IgD-negative memory B cell (primary cell): ENCODE data around the gene VMAC. TPM values are rescaled to one million over a fixed set of nuclear protein-coding genes. Genes with fewer than 3 reads are reported as not detected.

ENCODE experiments used
- H3K27ac Mint-ChIP-seq, 3 donors: one replicate each; pipeline ENCODE4 v1.8.0; 2020 to 2022; ENCODE audit warnings: mild to moderate bottlenecking in 3 of 3, mixed read lengths in 3 of 3, moderate library complexity in 1 of 3
- H3K27me3 Mint-ChIP-seq: one replicate; pipeline ENCODE4 v1.8.0; 2021; ENCODE audit warnings: mixed read lengths
- H3K36me3 Mint-ChIP-seq: one replicate; pipeline ENCODE4 v1.8.0; 2020; ENCODE audit warnings: mild to moderate bottlenecking, mixed read lengths
- H3K4me1 Mint-ChIP-seq, 3 donors: one replicate each; pipeline ENCODE4 v1.8.0; 2020 to 2022; ENCODE audit warnings: mixed read lengths in 3 of 3, mild to moderate bottlenecking in 1 of 3
- H3K4me3 Mint-ChIP-seq, 4 donors: one replicate each; pipeline ENCODE4 v1.8.0; 2020 to 2022; ENCODE audit warnings: mild to moderate bottlenecking in 4 of 4, mixed read lengths in 4 of 4, moderate library complexity in 3 of 4
- H3K9me3 Mint-ChIP-seq, 3 donors: one replicate each; pipeline ENCODE4 v1.8.0; 2020 to 2021; ENCODE audit warnings: mixed read lengths in 3 of 3, mild to moderate bottlenecking in 1 of 3
- polyA plus RNA-seq: library from polyadenylated mRNA; unstranded; fragments of 300-500 nt; fragmentation: Illumina TruSeq; gene quantifications from one replicate; pipeline ENCODE4 v1.2.3, GENCODE V29; 2021

Gene VMAC
- polyA plus RNA-seq, 1 donor from 2014 or later, result 4.2 TPM

DNA sequence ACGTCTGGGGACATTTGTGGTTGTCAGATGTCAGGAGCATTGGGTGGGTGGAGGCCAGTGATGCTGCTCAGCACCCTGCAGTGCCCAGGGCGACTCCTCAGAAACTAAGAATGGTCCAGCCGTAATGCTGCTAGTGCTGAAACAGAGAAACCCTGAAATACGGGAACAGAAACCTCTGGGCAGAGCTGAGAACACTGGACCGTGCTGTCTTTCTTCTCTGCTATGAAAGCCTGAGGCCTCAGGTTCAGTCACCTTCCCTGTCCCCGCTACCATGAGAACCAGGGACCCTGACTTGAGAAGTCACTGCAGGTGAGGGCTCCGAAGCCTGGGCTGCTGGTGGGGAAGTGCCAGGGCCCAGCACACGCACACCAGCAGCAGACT is 22.8 kb downstream of the VMAC start:
- Mint-ChIP-seq H3K4me1 (peaks cover 0 to 10% (median 9%) of the 10 kb centered on the region in 3 donors), H3K9me3 (no peaks in the 10 kb centered on the region), H3K4me3 (no peak overlapping the region), H3K36me3 (peaks cover 3% of the 10 kb centered on the region), H3K27ac (peak overlapping the region in 1 of 3 donors; percentile 39), H3K27me3 (no peaks in the 10 kb centered on the region)

DNA sequence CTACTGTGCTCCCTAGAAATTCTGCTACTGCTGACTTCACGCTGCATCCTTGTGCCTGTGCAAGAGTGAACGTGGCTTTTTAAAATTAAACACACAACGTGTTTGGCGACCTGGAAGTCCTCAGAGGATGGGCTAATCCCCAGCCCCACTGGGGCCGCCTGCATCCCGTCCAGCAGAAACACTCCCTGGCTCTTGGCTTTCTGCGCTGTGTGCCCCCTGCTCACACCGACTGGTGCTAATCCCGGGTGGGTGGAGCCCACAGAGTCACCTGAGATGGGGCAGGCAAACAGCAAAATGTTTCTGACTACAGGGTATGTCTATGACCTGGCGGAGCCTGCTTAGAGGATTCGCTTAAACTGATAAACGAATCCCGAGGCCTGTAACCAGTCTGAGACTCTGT is 24.5 kb downstream of the VMAC start:
- H3K4me1 Mint-ChIP-seq, result peaks cover 0 to 9% (median 9%) of the 10 kb centered on the region in 3 donors
- H3K27ac Mint-ChIP-seq, result no peak overlapping the region

DNA sequence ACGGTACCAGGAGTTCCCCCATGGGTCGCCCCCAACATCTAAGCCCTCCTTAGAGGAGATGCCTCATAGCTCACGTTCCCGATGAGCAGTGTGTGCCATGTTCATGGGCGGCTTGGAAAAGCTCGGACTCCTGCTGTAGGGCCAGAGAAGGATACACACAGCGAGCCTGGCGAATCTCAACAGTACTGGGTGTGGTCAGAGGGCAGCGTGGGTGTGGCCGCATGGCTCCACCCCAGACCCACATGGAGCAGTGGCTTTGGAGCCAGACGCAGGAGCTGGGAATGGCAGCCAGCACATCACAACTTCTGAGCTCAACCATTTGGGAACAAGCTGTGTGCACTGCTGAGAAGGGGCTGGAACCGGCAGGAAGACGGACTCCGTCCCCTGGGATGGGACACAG is 25.0 kb downstream of the VMAC start:
- H3K4me1 Mint-ChIP-seq, result peaks cover 0 to 10% (median 9%) of the 10 kb centered on the region in 3 donors

More for the DNA sequence above, 24.5 kb downstream of the VMAC start:
- Mint-ChIP-seq H3K9me3 (no peaks in the 10 kb centered on the region), H3K4me3 (no peak overlapping the region), H3K27me3 (no peaks in the 10 kb centered on the region), H3K36me3 (peaks cover 3% of the 10 kb centered on the region)

DNA sequence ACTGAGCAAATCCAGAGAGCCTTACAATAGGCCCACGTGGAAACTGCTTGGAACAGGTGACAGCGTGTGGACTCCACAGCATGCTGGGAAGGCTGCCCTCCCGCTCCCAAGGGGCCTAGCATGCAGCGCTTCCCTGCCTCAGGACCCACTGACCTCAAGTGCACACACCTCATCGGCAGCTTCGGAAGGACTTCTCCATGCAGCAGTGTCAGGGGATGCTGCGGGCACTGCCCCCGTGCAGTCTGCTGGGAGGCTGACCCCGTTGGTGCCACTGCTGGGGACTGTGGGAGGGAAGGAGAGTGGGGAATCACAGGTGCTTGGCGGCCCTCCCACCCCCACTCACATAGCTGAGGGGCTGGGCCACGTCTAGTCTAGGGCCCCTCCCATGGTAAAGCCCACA is 26.6 kb downstream of the VMAC start:
- Mint-ChIP-seq H3K27ac (no peak overlapping the region), H3K36me3 (peaks cover 3% of the 10 kb centered on the region), H3K4me1 (peaks cover 0 to 11% (median 9%) of the 10 kb centered on the region in 3 donors), H3K27me3 (no peaks in the 10 kb centered on the region), H3K9me3 (no peaks in the 10 kb centered on the region), H3K4me3 (no peak overlapping the region)

More for the DNA sequence above, 25.0 kb downstream of the VMAC start:
- Mint-ChIP-seq H3K27ac (no peak overlapping the region), H3K27me3 (no peaks in the 10 kb centered on the region), H3K9me3 (no peaks in the 10 kb centered on the region), H3K36me3 (peaks cover 3% of the 10 kb centered on the region), H3K4me3 (no peak overlapping the region)

DNA sequence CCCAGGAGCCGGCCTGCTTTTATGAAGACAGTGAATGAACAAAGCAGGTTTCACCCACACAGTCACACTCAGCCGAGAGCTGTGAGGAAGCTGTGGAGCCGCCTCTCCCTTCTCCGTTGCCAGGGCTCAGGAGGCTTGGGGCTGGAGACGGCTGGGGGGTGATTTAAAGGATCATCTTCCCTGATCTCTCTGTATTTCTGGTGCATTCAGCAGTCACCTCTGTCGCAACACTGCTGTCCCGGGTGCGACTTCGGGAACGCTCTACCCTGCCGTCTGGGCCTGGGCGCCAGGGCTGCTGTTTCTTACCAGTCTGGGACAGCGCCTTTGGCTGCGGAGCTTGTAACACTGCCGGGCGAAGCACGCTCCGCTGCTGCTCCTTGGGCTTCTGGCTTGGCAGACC is 27.5 kb downstream of the VMAC start:
- H3K36me3 Mint-ChIP-seq, result peaks cover 3% of the 10 kb centered on the region
- no peak overlapping the region for H3K4me3 Mint-ChIP-seq

DNA sequence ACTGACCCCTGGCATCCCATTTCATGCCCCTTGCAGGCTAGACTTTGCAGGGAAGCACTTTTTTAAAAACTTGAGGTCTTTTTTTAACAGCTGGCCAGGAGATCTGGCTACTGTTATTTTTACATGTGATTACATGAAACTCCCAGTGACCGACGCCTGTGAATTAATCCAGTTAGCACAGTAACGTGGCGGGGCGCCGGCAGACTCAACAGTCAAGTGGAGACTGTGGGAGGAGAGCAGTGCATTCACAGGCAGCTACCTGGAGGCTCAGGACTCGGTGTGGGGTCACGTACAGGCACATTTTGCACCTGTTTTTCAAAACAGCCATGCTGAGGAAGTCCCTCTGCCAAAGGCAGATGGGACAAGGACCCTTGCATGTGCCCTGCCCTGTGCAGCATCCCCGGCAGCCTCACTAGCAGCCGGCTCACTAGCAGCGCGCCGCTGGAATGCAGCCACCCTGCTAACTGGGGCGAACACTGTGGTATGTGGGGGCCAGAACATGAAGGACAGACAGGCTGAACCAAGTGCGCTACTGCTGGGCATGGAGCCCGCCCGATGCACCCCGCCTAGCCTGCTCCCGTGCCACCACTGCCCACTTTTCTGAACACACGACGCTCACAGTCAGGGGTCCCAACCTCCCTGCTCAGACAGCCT is 28.1 kb downstream of the VMAC start:
- H3K4me1 Mint-ChIP-seq, result peaks cover 0 to 6% (median 6%) of the 10 kb centered on the region in 3 donors
- no peaks in the 10 kb centered on the region for H3K27me3 Mint-ChIP-seq
- H3K27ac Mint-ChIP-seq, result no peak overlapping the region
- no peaks in the 10 kb centered on the region for H3K9me3 Mint-ChIP-seq
- H3K4me3 Mint-ChIP-seq, result peak overlapping the region in 1 of 4 donors; percentile 63
- H3K36me3 Mint-ChIP-seq, result peaks cover 3% of the 10 kb centered on the region

More for the DNA sequence above, 27.5 kb downstream of the VMAC start:
- Mint-ChIP-seq H3K9me3 (no peaks in the 10 kb centered on the region), H3K4me1 (peaks cover 0 to 11% (median 9%) of the 10 kb centered on the region in 3 donors), H3K27me3 (no peaks in the 10 kb centered on the region), H3K27ac (no peak overlapping the region)

DNA sequence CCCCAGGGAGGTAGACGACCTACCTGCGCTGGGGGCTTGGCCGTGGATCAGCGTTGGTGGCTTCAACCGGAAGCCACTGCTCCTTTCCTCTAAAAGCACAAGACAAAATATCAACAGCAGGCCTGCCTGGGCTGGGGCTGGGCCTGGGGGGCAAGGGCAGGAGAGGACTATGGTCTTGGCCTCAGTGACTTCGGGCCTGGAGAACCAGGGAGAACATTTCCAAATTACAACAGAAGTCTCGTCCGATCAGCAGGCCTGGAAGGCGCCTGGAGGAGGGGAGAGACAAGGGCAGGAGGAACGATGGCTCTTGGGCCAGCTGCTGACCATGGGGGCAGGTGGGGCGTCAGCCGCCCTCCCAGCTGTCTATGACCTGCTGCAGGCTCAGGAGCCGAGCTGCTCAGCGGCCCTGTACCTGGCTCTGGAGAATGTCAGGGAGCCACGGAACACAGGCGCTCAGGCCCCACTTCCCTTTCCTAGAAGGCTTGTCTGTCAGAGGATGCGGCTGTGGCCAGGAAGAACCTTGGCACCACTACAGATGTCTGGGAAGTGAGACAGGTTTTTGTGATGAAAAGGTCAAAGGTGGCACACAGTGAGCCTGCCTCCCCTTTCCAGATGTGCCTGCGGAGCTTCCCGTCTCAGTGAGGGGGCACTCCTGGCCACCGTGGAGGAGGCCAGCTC is 28.9 kb downstream of the VMAC start:
- Mint-ChIP-seq H3K36me3 (peaks cover 3% of the 10 kb centered on the region), H3K4me1 (peaks cover 0 to 5% (median 0%) of the 10 kb centered on the region in 3 donors), H3K27me3 (no peaks in the 10 kb centered on the region), H3K4me3 (peak overlapping the region in 1 of 4 donors; percentile 63), H3K27ac (no peak overlapping the region), H3K9me3 (no peaks in the 10 kb centered on the region)

DNA sequence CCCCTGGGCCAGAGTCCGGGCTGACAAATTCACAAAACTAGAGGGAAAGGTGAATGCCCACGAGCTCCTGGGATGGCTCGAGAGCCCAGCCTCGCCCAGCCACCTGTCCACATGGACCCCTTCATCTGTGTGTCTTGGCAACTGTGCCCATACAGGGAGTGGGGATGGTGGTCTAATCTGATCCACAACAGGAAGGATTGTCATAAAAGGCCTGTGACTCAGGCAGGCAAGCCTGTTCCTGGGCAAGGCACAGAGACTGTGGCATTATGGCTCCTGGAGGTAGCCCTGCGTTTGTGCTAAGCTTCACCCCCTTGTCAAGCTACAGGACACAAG is 29.4 kb downstream of the VMAC start:
- peak overlapping the region in 1 of 3 donors; percentile 39 for H3K27ac Mint-ChIP-seq
- H3K27me3 Mint-ChIP-seq, result no peaks in the 10 kb centered on the region
- H3K36me3 Mint-ChIP-seq, result no peaks in the 10 kb centered on the region
- H3K4me3 Mint-ChIP-seq, result no peak overlapping the region
- H3K9me3 Mint-ChIP-seq, result no peaks in the 10 kb centered on the region
- H3K4me1 Mint-ChIP-seq, result peaks cover 0 to 2% (median 0%) of the 10 kb centered on the region in 3 donors

DNA sequence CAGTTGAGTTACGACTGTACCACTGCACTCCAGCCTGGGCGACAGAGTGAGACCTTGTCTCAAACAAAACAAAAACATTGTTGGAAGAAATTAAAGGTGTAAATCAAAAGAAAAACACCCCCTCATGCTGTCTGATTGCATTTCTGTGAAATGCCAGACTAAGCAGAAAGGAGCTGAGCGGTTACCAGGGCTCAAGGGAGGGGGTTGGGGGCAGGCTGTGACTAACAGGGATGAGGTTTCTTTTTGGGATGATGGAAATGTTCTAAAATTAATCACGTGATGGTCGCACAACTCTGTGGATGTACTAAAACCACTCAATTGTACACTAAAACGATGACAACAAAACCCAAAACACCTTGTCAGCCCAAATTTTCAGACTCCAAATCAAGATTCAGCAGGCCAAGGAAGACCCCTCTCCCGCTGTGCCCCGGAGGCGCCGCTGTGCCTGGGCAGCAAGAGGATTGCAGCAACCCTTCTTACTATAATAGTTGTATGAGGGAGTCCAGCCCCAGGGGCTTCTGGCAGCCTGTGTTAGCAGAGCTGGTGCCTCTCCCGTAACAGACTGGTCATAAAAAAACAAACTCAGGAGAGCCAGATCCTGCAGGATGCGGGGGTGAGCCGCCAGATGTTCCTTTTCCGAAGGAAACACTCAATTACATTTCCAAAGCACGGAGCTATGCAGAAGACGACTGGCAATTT is 30.3 kb downstream of the VMAC start:
- Mint-ChIP-seq H3K4me1 (peaks cover 0 to 2% (median 0%) of the 10 kb centered on the region in 3 donors), H3K36me3 (no peaks in the 10 kb centered on the region), H3K27me3 (no peaks in the 10 kb centered on the region), H3K9me3 (no peaks in the 10 kb centered on the region), H3K27ac (no peak overlapping the region), H3K4me3 (no peak overlapping the region)

DNA sequence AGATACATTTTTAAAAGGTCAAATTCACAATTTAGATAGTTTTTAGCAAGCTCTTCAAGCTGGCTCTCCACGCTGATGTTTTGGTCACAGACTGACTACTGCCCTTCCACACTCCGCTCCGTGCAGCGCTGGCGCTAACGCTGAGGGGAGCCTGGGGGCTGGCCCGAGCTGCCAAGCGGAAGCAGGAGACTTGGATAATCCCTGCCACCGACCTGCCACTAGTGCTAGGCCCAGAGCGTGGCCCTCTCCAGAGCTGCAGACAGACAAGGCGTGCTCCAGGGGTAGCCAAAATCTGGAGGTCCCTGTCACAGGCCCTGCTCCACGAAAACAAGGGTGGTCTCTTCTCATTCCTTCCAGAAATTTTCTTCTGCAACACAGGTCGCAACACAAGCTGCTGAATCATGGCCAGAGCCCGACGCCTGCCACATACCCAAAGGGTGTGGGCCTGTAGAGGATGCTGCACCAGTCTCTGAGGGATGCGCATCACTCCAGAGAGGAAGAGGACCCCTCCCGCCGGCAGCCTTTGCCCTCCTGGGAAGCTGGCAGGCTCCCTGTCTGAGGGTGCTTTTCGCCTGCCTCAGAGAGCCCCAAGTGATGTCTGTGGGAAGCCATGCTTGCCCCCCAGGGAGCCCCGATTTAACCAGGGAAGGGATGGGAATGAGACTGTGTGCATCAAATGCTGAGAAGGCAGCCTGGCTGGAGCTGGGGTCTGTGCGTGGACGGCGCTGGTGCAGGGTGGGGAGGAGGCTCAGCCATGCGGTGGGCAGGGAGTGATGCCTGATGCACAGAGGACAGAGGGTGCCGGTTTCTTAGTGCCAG is 31.0 kb downstream of the VMAC start:
- Mint-ChIP-seq H3K4me1 (peaks cover 0 to 2% (median 0%) of the 10 kb centered on the region in 3 donors), H3K36me3 (no peaks in the 10 kb centered on the region), H3K27ac (no peak overlapping the region), H3K27me3 (no peaks in the 10 kb centered on the region), H3K4me3 (no peak overlapping the region), H3K9me3 (no peaks in the 10 kb centered on the region)

DNA sequence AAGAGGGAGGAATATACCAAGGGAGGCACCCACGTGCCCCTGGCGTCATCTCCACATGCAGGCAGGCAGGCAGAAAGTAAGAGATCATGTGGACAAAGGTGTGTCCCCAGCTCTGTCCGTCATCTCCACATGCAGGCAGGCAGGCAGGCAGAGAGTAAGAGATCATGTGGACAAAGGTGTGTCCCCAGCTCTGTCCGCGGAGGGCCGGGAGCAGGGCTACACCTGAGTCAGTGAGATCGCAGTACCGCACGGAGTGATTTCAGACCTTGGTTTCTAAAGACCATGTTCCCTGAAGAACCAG is 31.6 kb downstream of the VMAC start:
- Mint-ChIP-seq H3K4me3 (no peak overlapping the region), H3K4me1 (peaks cover 0 to 2% (median 0%) of the 10 kb centered on the region in 3 donors), H3K36me3 (no peaks in the 10 kb centered on the region), H3K27ac (peak overlapping the region in 1 of 3 donors; percentile 7), H3K27me3 (no peaks in the 10 kb centered on the region), H3K9me3 (no peaks in the 10 kb centered on the region)

DNA sequence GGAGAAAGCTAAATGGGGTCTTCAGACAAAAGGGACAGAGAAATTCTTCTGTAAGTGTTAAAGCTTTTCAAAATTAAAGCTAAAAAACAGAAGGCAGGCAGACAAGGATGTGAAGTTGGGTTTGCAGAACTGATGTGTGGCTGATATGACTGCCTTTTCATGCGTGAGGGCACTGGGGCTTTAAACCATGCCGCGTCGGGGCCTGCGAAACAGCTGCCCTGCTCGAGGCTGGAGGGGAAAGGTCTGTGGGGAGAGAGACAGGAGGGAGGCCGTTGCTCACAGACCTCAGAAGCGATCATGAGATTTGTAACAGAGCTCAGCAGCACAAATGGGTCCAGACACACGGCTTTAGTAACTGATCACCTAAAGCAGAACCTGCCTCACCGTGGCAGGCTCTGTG is 32.9 kb downstream of the VMAC start:
- Mint-ChIP-seq H3K27ac (peak overlapping the region in 1 of 3 donors; percentile 29), H3K4me1 (peaks cover 0 to 2% (median 0%) of the 10 kb centered on the region in 3 donors), H3K36me3 (no peaks in the 10 kb centered on the region), H3K9me3 (no peaks in the 10 kb centered on the region), H3K27me3 (no peaks in the 10 kb centered on the region), H3K4me3 (no peak overlapping the region)

DNA sequence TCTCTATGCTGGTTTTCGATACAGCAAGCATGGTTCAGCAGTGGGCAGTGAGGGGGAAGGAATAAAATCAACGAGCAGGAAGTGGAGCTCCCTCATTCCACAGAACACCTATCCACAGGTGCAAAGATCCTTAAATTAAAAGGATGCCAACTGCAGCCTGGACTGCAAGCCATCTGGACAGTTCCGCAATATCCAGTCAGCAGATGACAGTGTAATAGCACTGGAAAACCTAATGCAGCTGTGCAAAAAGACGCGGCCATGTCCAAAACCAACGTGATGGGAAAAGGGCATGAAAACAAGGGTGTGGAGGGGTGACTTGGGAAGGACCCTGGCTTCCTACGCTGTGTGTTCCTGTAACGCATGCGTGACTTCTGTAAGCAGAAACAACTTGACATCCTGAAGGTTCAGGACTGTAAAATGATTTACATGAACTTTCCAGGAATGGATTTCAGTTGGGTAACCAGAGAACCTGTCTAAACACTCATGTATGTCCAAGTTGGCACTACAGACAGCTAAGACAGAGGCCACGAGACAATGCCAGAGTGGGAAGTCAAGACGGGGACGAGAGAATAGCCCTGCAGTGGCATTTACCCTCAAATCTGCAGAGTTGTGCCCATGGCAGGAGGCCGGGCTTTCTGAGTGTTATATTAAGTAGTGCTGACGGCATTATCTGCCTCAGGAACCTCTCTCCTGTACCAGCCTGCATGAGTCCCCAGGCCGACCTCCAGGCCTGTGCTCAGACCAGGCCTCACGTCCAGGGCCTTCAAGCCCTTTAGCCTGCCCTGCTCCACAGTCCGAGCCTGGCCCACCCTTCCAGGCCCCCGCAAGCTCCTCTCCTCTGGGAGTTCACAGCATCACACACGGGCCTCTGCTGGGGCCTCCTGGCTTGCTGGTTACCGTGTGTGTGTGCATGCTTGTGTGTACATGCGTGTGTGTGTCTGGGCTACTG is 35.9 kb downstream of the VMAC start:
- H3K27ac Mint-ChIP-seq, result no peak overlapping the region
- H3K36me3 Mint-ChIP-seq, result no peaks in the 10 kb centered on the region
- no peaks in the 10 kb centered on the region for H3K9me3 Mint-ChIP-seq
- no peaks in the 10 kb centered on the region for H3K27me3 Mint-ChIP-seq
- peaks cover 0 to 5% (median 4%) of the 10 kb centered on the region in 3 donors for H3K4me1 Mint-ChIP-seq
- no peak overlapping the region for H3K4me3 Mint-ChIP-seq

DNA sequence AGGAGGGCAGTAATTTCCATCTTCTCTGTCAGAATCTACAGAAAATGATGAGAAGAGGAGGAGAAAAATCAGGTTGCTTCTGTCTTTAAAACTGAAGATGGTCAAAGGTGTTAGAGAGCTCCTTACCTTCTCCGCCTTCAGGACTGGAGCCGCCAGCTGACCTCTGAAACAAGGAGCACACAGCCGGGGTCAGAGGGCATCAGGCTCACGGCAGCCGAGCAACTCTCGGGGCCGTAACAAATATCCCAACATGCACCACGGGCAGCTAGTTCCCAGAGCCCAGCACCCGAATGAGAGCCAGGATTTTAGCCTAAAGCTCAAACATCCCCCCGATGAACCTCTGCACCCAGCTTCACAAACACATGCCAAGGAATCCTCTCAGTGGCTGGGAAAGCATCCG is 37.0 kb downstream of the VMAC start:
- no peaks in the 10 kb centered on the region for H3K27me3 Mint-ChIP-seq
- H3K36me3 Mint-ChIP-seq, result no peaks in the 10 kb centered on the region
- no peaks in the 10 kb centered on the region for H3K9me3 Mint-ChIP-seq
- peaks cover 3 to 9% (median 6%) of the 10 kb centered on the region in 3 donors for H3K4me1 Mint-ChIP-seq
- H3K4me3 Mint-ChIP-seq, result no peak overlapping the region
- H3K27ac Mint-ChIP-seq, result peak overlapping the region in 1 of 3 donors; percentile 51
